NB4 (cell line): ENCODE measurements around the gene CCM2L.

ENCODE experiments used
- POLR2A ChIP-seq: IDR thresholded peaks from 2 replicates; pipeline ENCODE4 v1.6.1; 2011; ENCODE audit warnings: mild to moderate bottlenecking; ENCODE audit not compliant: insufficient read length; ENCODE audit errors: extremely low read depth
- TF ChIP-seq, protein P1 (sequence below): IDR thresholded peaks from one replicate; pipeline ENCODE4 v1.5.1; 2012; ENCODE audit warnings: low read depth, low read length

DNA sequence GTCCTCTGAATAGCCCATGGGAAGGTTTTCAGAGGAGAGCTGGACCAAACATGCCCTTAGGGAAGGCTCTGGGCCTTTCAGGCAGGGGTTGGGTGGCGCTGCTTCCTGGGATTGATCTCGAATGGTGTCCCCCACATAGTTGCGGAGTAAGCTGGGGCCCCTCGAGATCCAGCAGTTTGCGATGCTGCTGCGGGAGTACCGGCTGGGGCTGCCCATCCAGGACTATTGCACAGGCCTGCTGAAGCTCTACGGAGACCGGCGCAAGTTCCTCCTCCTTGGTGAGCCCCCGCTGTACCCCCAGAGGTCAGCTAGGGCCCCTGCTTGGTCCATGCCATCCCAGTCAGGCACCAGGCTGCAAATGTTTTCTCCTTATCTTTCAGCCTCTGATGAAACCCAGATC is 19.3 kb downstream of the CCM2L start:
- TF ChIP-seq, protein P1, sequence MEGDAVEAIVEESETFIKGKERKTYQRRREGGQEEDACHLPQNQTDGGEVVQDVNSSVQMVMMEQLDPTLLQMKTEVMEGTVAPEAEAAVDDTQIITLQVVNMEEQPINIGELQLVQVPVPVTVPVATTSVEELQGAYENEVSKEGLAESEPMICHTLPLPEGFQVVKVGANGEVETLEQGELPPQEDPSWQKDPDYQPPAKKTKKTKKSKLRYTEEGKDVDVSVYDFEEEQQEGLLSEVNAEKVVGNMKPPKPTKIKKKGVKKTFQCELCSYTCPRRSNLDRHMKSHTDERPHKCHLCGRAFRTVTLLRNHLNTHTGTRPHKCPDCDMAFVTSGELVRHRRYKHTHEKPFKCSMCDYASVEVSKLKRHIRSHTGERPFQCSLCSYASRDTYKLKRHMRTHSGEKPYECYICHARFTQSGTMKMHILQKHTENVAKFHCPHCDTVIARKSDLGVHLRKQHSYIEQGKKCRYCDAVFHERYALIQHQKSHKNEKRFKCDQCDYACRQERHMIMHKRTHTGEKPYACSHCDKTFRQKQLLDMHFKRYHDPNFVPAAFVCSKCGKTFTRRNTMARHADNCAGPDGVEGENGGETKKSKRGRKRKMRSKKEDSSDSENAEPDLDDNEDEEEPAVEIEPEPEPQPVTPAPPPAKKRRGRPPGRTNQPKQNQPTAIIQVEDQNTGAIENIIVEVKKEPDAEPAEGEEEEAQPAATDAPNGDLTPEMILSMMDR, result no peak
- no peak for TF ChIP-seq POLR2A
